Measurements from ENCODE around the gene MOXD1.

The MOXD1 gene

DNA sequence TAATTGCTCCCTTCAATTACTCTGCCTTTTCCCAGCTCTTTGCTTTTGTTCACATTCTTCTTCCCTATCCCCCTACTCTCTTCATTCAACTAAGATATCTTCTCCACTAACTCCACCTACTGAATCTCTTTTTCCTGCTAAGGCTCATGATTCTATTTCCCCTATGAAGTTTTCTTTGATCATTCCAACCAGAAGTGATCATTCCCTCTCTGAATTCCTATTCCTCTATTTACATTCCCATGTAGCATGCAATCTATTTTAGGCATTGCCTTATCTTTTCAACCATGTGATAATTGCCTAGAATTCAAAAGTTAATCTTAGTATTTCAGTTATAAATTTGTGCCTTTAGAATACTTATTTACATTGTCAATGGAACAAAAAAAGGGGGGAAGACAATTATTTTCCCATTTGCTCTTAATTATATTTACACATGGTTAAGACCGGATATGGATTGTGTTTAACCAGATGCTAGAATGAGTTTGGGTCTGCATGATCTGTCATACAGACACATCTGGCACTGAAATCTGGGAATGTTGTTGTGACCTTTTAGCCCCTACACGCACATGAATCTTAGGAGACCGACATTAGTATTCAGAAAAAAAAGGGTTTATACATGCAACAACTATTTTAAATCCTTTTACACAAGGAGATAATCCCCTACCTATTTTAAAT is 20.8 kb downstream of the MOXD1 start:
- no peak for DNase-seq (ENCODE audit: low spot score)

DNA sequence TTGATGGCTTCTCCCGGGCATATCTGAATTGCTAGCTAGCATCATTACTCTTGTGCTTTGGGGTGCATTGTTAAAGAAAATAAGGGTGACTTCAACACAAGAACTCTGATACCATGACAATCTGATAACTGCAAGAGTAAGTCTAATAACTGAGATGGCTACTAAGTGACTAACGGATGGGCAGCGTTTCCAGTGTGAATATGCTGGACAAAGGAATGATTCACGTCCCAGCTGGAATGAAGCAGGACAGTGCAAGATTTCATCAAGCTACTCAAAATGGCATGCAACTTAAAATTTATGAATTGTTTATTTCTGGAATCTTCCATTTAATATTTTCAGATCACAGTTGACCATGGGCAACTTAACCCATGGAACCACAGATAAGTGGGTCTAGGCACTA is 31.7 kb downstream of the MOXD1 start:
- H3K27ac ChIP-seq, result no peak overlapping the region
- no peak for DNase-seq (ENCODE audit: low spot score)
- ChIA-PET CTCF (no interaction called here), POLR2A (ENCODE audit: low non-redundant PET) (no interaction called here)
- TF ChIP-seq, protein P1, sequence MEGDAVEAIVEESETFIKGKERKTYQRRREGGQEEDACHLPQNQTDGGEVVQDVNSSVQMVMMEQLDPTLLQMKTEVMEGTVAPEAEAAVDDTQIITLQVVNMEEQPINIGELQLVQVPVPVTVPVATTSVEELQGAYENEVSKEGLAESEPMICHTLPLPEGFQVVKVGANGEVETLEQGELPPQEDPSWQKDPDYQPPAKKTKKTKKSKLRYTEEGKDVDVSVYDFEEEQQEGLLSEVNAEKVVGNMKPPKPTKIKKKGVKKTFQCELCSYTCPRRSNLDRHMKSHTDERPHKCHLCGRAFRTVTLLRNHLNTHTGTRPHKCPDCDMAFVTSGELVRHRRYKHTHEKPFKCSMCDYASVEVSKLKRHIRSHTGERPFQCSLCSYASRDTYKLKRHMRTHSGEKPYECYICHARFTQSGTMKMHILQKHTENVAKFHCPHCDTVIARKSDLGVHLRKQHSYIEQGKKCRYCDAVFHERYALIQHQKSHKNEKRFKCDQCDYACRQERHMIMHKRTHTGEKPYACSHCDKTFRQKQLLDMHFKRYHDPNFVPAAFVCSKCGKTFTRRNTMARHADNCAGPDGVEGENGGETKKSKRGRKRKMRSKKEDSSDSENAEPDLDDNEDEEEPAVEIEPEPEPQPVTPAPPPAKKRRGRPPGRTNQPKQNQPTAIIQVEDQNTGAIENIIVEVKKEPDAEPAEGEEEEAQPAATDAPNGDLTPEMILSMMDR (conservative IDR thresholded peaks at IDR 0.05; ENCODE audit: low read depth), result no peak

More for the DNA sequence above, 20.8 kb downstream of the MOXD1 start:
- CTCF ChIA-PET, result no interaction called here
- no peak overlapping the region for H3K27ac ChIP-seq
- POLR2A ChIA-PET (ENCODE audit: low non-redundant PET), result no interaction called here
- TF ChIP-seq, protein P1 (conservative IDR thresholded peaks at IDR 0.05; ENCODE audit: low read depth), result no peak

- CTCF ChIA-PET, result no interaction called here
- TF ChIP-seq, protein P1 (conservative IDR thresholded peaks at IDR 0.05; ENCODE audit: low read depth), result no peak
- H3K27ac ChIP-seq, result no peak overlapping the region
- POLR2A ChIA-PET (ENCODE audit: low non-redundant PET), result no interaction called here
- no peak for DNase-seq (ENCODE audit: low spot score)
Observed at GRCh38 chr6:132368916-132369481, 32.3 kb downstream of the MOXD1 start.

DNA sequence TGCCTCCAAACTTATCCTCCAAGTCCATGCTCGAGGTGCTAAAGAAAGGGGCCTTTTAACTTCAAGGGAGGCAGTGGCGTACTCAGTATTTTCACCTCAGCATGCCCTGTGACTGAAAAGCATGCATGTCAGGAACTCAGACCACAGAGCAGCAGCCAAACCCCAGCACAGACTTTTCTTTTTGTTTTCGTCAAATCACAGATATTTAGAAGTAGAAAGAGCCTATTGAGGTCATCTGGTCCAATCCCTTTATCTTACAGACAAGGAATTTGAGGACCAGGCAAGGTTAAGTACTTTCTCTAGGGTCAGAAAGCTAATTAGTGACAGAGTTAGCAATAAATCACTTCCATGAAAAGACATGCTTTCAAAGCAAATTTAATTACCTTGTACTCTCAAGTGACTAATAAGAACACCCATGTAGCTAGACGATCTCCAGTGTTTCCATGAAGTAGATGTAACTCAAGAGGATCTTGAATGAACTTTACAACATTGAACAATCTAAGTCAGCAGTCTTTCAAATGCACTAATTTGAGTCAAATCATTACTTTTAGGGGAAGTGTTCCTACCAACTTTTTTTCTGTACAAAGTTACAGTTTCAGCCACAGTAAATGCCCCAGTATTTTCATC is 35.9 kb downstream of the MOXD1 start:
- TF ChIP-seq, protein P1 (conservative IDR thresholded peaks at IDR 0.05; ENCODE audit: low read depth), result no peak
- POLR2A ChIA-PET (ENCODE audit: low non-redundant PET), result no interaction called here
- no peak overlapping the region for H3K27ac ChIP-seq
- CTCF ChIA-PET, result no interaction called here
- no peak for DNase-seq (ENCODE audit: low spot score)

DNA sequence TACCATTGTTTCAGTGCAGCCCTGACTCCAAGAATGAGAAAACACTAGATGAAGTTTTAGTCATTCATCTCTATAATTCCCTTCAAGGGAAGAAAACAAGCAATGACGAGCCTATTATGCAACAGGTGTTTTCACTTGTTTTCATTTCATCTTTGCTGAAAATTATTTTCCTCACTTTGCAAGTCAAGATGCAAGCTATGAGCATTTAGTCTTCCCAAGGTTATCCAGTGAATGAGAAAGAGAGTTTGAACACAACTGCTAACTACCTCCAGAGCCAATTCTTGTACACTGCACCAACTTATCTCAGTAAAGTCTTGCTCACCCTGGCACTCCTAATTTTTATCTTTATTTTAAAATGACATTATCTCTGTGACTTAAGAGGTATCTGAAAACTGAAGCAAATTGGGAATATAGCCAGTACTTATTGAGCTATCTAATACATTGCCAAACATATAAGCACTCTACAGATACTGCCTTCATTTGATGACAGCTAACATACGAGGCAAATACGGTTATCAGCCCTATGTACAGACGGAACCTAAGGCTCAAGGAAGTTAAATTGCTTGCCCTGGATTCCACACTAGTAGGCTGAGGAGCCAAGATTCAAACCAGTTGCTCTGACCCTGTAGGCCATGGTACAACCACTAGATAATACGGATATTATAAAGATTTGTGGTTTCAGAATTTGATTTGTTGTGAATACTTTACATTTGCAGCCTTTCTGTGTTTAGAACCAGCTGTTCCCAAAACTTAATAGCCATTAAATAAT is 36.8 kb downstream of the MOXD1 start:
- POLR2A ChIA-PET (ENCODE audit: low non-redundant PET), result no interaction called here
- no peak overlapping the region for H3K27ac ChIP-seq
- no peak for DNase-seq (ENCODE audit: low spot score)
- TF ChIP-seq, protein P1 (conservative IDR thresholded peaks at IDR 0.05; ENCODE audit: low read depth), result no peak
- CTCF ChIA-PET, result interaction anchor here (0.6 to 0.9 kb wide), 2 partner anchors 85 to 120 kb away, joined by 5 to 6 read pairs; no protein-coding TSS in a partner anchor

DNA sequence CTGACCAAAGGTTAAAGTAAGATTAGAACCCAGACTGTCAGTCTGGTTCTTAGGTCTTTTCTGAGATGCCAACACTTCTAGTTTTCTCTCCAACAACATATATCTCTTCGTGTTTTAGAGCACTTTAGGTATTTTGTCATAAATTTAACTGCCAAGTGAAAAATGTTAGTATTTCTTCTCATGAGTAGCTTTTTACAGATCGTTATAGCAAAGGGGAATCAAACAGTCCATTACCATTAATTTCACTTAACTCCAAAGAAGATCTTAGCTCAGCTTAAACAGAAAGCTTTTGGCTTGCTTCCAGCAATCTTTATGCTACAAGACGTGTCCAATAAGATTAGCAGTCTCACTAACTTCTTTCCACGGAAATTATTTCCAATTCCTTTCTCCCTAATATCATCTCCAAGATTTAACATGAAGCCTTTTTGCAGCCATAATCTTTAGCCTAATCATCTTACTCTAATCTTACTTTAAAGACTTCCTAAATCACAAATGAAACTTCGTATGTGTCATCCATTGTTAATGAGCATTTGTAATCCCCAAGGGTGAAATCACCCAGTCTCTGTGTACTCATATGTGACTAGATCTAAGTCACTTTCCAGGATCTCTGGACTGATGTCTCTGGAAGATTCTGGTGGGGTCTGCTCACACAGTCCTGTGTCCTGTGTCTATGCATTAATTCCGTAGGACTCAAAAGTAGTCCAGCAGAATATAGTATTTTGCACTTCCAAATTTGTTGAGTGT is 38.7 kb downstream of the MOXD1 start:
- H3K27ac ChIP-seq, result no peak overlapping the region
- ChIA-PET POLR2A (ENCODE audit: low non-redundant PET) (no interaction called here), CTCF (no interaction called here)
- TF ChIP-seq, protein P1 (conservative IDR thresholded peaks at IDR 0.05; ENCODE audit: low read depth), result no peak
- DNase-seq (ENCODE audit: low spot score), result no peak
